GM20431 (cell line): Measurements from ENCODE around the gene FOXN3.
"Not testable (repeated sequence)": the region's sequence is repeated elsewhere in the genome, so short reads cannot be mapped to it uniquely, and the experiment has no call there.

Experiments used
- in situ Hi-C: fragments of 300-500 bp; cut with MseI, MboI; formaldehyde crosslinking; loops from one replicate; pipeline ENCODE4 v1.15.0; 2020; ENCODE audit warnings: low sequenced_read_pairs; ENCODE audit not compliant: unreplicated experiment

The FOXN3 gene

GRCh38 chr14:89221109-89221810 is 195.8 kb downstream of the FOXN3 start:
- in situ Hi-C loops = no loop called here

DNA sequence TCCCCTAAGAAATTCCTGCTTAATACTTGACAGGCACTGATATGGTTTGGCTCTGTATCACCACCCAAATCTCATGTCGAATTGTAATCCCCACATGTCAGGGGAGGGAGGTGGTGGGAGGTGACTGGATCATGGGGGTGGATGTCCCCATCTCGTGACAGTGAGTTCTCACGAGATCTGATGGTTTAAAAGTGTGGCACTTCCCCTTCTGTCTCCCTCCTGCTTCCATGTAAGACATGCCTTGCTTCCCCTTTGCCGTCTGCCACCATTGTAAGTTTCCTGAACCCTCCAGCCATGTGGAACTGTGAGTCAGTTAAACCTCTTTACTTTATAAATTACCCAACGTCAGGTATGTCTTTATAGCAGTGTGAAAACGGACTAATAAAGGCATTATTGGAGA is 198.0 kb downstream of the FOXN3 start:
- in situ Hi-C loops = no loop called here

GRCh38 chr14:89217891-89218290 is 199.1 kb downstream of the FOXN3 start:
- in situ Hi-C loops = no loop called here

DNA sequence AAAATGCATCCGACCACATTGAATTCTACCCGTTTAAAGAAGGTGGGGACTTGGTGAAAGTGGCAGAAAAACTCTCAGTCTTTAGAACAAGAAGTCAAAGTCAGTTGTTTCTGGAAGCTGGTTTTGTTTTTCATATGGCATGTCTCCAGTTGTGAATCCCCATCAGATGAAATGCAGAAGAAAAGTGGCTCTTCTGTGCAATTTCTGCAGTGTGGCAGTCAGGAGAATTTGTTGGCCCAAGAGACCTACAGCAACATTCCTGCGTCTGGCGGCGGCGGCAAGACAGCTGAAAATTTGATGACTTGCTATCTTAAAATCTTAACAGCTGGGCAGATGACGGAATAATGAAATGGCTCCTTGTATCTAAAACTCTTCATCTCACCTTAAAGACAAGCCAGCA is 201.5 kb downstream of the FOXN3 start:
- in situ Hi-C loops = no loop called here

DNA sequence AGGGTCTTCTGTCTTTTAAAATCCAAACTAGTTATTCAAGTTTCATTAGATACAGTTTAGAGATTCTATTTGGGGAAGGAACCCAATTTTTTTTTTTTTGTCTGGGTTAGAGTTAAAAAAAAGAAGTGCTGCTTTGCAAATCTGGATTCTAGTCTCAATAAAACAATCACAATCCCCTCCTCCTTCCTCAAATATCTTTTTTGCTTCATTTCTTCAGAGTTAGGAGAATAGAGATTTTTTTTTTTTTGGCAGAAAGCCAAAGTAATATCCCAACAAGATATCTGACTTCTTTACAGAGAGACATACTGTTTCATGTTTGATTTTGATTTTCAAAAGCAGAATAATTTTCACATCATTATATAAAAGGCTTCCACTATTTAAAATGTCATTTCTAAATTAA is 201.9 kb downstream of the FOXN3 start:
- in situ Hi-C loops = no loop called here

DNA sequence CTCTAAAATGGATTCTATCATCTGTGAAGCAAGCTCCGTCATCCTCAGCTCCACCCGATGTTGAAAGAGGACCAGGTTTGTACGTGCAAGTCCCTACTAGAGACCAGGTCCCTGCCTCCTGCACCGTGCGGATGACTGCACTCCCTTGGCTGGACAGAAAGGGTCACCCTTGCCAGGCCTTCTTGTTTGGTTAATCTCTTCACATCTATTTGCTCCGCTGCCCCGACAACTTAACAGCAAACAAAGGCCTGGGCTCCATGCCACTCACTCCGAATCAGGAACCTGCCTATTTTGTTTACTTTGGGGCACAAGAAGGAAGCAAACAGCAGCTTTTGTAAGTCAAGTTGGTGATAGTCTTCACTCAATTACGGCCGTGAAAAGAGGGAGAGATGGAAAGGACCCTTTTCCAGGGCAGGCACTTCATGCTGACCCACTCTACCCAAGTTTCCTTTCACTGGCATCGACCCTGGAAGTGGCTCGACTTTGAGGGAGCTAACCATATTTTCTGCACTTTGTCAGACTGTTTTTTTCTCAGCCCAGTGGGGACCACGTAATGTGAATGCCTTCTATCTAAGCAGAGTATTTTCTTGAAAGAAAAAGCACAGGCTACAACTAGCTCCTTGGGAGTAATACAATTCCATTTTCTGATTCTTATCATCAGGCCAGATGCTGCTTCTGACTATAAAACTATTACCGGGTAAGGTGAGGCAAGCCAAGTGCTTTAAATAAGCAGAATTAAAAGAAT is 202.6 kb downstream of the FOXN3 start:
- in situ Hi-C loops = no loop called here

GRCh38 chr14:89212386-89213235 is 204.4 kb downstream of the FOXN3 start:
- in situ Hi-C loops = no loop called here

- in situ Hi-C loops = no loop called here
Measured at GRCh38 chr14:89209558-89209957, 207.5 kb downstream of the FOXN3 start.

- in situ Hi-C loops = no loop called here
Measured at GRCh38 chr14:89207925-89208328, 209.1 kb downstream of the FOXN3 start.

DNA sequence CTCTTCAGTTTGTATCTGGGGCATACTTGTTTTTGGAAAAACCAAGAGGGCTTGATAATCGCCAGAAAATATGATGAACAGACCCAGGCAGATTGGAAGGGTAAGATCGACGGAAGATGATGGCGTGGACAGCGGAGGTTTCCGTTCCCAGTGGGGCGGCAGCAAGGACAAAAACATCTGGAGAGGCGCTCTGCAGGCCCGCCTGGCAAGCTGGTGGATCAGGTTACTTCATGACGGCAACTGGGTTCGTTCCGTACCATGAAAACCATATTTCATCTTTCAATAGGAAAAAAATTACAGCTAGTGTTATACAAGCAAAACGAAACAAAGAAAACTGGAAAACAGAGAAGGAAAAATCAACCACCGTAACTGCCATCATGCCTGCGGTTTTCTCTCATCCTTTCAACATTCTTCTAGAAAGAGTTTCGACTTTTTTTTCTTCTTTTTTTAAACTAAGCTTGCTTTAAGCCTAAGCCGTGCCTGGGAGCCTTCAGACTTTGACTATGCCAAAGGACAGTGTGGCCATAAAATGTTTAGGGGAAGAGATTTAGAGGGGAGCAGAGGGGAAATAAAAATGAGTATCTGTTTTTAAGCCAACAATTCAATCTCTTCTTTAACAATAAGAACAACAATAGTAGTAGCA is 210.5 kb downstream of the FOXN3 start:
- in situ Hi-C loops = no loop called here

GRCh38 chr14:89205137-89205740 is 211.8 kb downstream of the FOXN3 start:
- in situ Hi-C loops = no loop called here

DNA sequence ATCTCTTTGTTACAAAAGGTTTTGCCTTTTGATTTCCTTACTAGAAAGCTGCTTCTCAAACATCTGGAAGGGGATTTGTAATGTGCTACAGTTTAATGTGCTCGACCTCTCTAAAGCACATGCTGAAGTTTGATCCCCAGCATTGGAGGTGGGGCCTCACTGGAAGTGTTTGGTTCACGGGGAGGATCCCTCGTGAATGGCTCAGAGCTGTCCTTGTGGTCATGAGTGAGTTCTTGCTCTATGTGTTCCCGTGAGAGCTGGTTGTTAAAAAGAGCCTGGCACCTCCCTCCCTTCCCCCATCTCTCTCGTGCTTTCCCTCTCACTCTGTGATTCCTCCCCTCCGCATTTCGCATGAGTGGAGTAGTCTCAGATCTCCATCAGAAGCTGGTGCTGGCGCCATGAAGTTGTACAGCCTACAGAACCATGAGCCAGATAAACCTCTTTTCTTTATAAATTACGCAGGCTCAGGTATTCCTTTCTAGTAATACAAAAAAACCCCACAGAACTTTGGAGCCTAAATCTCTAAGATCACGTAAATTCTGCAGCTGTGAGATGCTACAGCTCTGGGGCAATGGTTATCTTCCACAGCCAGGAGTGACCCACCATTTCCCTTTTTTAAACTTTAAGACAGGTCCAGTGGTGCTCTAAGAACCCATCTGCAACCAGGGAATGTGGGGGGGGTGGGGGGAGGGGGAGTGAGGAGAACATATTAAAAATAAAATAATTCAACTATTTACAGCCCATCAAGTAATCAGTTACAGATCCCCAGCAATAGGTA is 214.4 kb downstream of the FOXN3 start:
- in situ Hi-C loops = no loop called here

DNA sequence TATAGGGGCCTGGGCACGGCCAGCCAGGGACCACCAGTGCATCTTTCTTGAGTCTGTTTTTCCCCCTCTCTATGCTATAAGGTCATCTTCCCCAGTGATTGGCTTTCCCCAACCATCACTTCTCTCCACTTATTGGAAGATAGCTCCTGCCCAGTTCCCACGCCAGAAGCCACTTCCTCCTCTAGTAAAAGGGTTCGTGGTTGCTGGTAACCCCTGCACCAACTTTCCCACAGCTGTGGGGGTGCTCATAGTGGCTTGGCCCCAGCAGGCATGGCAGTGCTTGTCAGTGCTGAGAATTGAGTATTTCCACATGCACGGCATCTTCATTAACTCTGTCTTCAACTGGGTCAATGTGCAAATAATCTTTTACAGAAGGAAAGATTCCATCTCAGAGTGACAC is 215.4 kb downstream of the FOXN3 start:
- in situ Hi-C loops = no loop called here

GRCh38 chr14:89199357-89199756 is 217.7 kb downstream of the FOXN3 start:
- in situ Hi-C loops = not testable (repeated sequence)

DNA sequence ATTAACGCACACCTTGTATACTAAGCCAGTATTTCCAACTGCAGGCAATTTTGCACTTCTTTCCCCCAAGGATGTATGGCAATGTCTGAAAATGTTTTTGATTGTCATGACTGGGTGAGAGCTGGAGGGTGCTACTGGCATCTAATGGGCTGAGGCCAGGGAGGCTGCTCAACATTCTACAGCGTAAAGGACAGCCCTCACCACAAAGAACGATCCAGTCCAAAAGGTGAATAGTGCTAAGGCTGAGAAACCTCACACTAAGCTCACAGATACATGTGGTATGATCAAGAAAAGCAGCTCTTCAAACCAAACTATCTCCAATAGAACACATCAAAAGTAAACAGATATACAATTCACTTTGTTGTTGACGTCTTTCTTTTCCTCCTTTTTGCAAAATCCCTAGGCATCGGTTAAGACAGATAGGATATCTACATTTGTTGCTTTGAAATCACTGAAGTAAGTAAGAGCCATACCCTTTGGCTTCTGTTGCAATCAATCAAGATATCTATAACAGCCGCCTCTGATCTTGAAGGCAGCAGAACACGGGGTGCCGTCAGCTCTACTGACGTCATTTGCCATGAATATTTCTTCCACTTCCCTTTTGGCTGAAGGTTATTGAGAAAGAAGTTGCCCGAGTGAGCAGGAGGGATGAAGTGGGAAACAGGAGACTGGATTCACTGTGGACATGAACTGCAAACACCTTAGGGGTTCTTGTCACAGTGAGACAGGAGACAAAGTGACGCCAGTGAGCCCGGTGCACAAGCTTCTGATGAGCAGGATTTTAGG is 218.3 kb downstream of the FOXN3 start:
- in situ Hi-C loops = no loop called here

DNA sequence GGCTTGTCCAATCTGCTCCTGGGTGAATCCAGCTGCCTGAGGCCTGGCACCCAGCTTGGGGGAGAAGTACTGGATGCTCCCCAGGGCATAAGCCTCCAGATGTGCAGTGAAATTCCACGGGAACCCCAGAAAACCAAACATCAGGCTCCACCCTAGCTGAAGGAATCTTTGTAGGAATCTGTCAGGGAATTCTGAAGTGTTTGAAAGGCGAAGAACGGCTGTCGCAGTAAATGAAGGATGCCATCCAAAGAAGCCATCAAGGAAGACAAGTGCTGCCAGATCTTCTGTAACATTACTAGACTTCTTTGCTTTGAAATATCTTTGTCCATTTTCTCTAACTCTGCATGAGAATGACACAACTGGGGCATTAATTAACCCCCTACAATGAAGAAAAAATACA is 219.4 kb downstream of the FOXN3 start:
- in situ Hi-C loops = no loop called here

DNA sequence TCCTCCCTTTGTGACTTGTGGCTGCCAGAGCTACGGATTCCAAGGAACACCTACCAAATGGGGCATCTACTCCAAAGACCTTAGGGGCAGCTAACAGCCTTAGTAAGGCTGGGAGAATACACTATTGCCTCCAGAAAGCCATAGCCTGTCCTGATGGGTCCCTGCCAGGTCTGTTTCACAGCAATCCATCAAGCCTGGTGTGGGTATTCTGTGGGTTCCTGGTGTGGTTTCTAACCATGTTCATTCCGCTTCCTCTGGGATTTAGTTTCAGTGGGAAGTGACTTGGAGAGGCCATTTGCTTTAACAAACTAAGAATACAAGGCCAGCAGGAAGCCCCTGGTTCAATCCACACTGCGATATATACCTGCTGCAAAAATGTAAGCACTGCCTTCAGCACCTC is 220.5 kb downstream of the FOXN3 start:
- in situ Hi-C loops = no loop called here

GRCh38 chr14:89194376-89194775 is 222.7 kb downstream of the FOXN3 start:
- in situ Hi-C loops = no loop called here
